HepG2 (cell line): ENCODE data around the gene BCAS3. TPM values are rescaled to one million over a fixed set of nuclear protein-coding genes. Genes with fewer than 3 reads are reported as not detected.

Source experiments
- CBFB ChIP-seq: sonication (generic); formaldehyde crosslinking; IDR thresholded peaks from 2 replicates; pipeline ENCODE4 v1.4.0; 2020; ENCODE audit warnings: missing genetic modification reagents
- CBX5 ChIP-seq: sonication (generic); formaldehyde crosslinking; IDR thresholded peaks from 2 replicates; pipeline ENCODE4 v1.4.0; 2020; ENCODE audit warnings: missing genetic modification reagents, borderline replicate concordance
- IRF9 ChIP-seq: sonication (generic); formaldehyde crosslinking; IDR thresholded peaks from 2 replicates; pipeline ENCODE4 v1.8.0; 2022; ENCODE audit warnings: missing genetic modification reagents, mild to moderate bottlenecking, borderline replicate concordance
- KLF12 ChIP-seq: sonication (generic); formaldehyde crosslinking; IDR thresholded peaks from 2 replicates; pipeline ENCODE4 v1.4.0; 2020; ENCODE audit warnings: missing genetic modification reagents, borderline replicate concordance
- MTA1 ChIP-seq: sonication (generic); formaldehyde crosslinking; IDR thresholded peaks from 2 replicates; pipeline ENCODE4 v1.4.0; 2020; ENCODE audit warnings: missing genetic modification reagents, mild to moderate bottlenecking, borderline replicate concordance
- RBFOX2 ChIP-seq: fragments of 200-400 bp; formaldehyde crosslinking; IDR thresholded peaks from 2 replicates; pipeline ENCODE4 v1.6.1; 2017; ENCODE audit warnings: low read depth, mild to moderate bottlenecking, low read length
- SAFB2 ChIP-seq: sonication (generic); formaldehyde crosslinking; IDR thresholded peaks from 2 replicates; pipeline ENCODE4 v1.5.1; 2020; ENCODE audit warnings: missing genetic modification reagents, low read depth, mild to moderate bottlenecking, borderline replicate concordance
- SAP130 ChIP-seq: IDR thresholded peaks from 2 replicates; pipeline ENCODE4 v1.6.1; 2016; ENCODE audit warnings: low read depth
- ZFP37 ChIP-seq: sonication (generic); formaldehyde crosslinking; IDR thresholded peaks from 2 replicates; pipeline ENCODE4 v1.4.0; 2020; ENCODE audit warnings: missing genetic modification reagents, borderline replicate concordance
- ZNF230 ChIP-seq: sonication (generic); formaldehyde crosslinking; IDR thresholded peaks from 2 replicates; pipeline ENCODE4 v1.4.0; 2020; ENCODE audit warnings: mild to moderate bottlenecking, missing genetic modification reagents
- ZNF383 ChIP-seq: sonication (generic); formaldehyde crosslinking; IDR thresholded peaks from 2 replicates; pipeline ENCODE4 v1.4.0; 2020; ENCODE audit warnings: missing genetic modification reagents, mild to moderate bottlenecking, borderline replicate concordance
- ZNF44 ChIP-seq: sonication (generic); formaldehyde crosslinking; IDR thresholded peaks from 2 replicates; pipeline ENCODE4 v1.5.1; 2020; ENCODE audit warnings: mild to moderate bottlenecking, missing genetic modification reagents
- ZNF607 ChIP-seq: sonication (generic); formaldehyde crosslinking; IDR thresholded peaks from 2 replicates; pipeline ENCODE4 v1.5.1; 2020; ENCODE audit warnings: missing genetic modification reagents, mild to moderate bottlenecking, borderline replicate concordance
- ZNF773 ChIP-seq: sonication (generic); formaldehyde crosslinking; IDR thresholded peaks from 2 replicates; pipeline ENCODE4 v1.4.0; 2020; ENCODE audit warnings: missing genetic modification reagents, borderline replicate concordance
- polyA plus RNA-seq, 8 experiments: library from polyadenylated mRNA; depleted of rRNA in 3 of 8; stranded (reverse) in 7 of 8; unstranded in 1 of 8; fragments of >200 nt; fragmentation: Illumina TruSeq in 4 of 8; extraction: Trizol in 4 of 8; gene quantifications; 2 replicates each; pipeline versions ENCODE4 v1.2.1 to v1.2.3, GENCODE V29; 2011 to 2016; ENCODE audit warnings: low read depth in 4 of 8, missing spikeins in 1 of 8, mixed read lengths in 1 of 8; ENCODE audit not compliant: insufficient read depth in 1 of 8
- total RNA-seq, 5 experiments: library from RNA; depleted of rRNA; stranded (reverse); fragments of >200 nt; fragmentation: Illumina TruSeq; extraction: Trizol; gene quantifications; 2 replicates each; pipeline ENCODE4 v1.2.3, GENCODE V29; 2016; ENCODE audit warnings: low read depth in 1 of 5
- TF ChIP-seq, protein P1 (sequence below): sonication (generic); formaldehyde crosslinking; IDR thresholded peaks from 2 replicates; pipeline ENCODE4 v1.4.0; 2020; ENCODE audit warnings: missing genetic modification reagents
- TF ChIP-seq, protein P2 (sequence below): sonication (generic); formaldehyde crosslinking; IDR thresholded peaks from 2 replicates; pipeline ENCODE4 v1.8.1; 2023; ENCODE audit warnings: missing genetic modification reagents, inconsistent platforms, borderline replicate concordance
- TF ChIP-seq, protein P3 (sequence below): sonication (generic); formaldehyde crosslinking; IDR thresholded peaks from 2 replicates; pipeline ENCODE4 v1.4.0; 2020; ENCODE audit warnings: missing genetic modification reagents, borderline replicate concordance
- TF ChIP-seq, protein P4 (sequence below): sonication (generic); formaldehyde crosslinking; IDR thresholded peaks from 2 replicates; pipeline ENCODE4 v1.8.0; 2022; ENCODE audit warnings: mild to moderate bottlenecking, missing genetic modification reagents; ENCODE audit not compliant: insufficient replicate concordance
- TF ChIP-seq, protein P5 (sequence below): sonication (generic); IDR thresholded peaks from 2 replicates; pipeline ENCODE4 v1.6.1; 2016; ENCODE audit warnings: low read depth, borderline replicate concordance

The BCAS3 gene
- total and polyA plus RNA-seq, 2 of the 13 experiments (the other 11 are each of a cell fraction or from before 2014, with no cell fraction given), result 10.7 to 11.2 TPM

DNA sequence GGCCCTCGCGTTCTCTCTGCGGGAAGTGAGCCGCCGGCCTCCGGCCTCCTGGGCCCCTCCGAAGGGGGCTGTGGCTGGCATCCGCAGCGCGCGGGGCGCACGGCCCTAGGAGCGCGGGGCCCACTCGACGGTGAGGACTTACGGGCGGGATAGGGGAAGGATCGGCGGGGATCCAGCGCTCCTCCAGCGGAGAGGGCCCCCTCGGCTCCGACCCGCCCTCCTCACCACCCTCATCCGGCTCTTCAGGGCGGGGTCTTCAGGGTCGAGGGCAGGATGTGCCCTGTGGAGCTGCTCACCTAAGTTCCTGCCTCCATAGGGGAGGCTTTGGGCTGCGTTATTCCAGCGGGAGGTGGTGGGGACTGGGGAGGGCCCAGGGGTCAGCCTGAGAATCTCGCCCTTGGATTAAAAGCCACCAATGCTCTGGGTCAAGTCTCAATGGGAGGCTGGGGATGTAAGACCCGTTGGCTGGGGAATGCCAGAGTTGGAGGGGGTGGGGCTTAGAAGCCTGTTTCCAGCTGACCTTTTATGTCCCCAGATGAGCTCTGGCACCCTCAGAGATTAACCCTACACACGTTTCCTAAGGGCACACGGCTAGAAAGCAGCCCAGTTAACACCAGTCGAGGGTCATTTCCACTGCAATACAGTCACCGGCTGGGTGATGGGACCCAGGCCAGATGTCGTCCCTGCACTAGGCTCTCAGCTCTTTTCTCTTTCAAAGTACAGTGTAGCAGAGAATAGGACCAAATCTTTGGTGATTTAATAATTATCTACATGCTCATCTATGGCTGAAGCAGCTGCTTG lies 735.4 kb downstream of the BCAS3 start (continued):
- TF ChIP-seq IRF9 (CRISPR knock-in tag), result 0 out of 2 replicates have a peak, but pooled peaks have one; percentile 72
- peak; percentile 73 for TF ChIP-seq RBFOX2
- no peak; the same call in 1 of the 2 replicates for TF ChIP-seq MTA1 (CRISPR knock-in tag)
- TF ChIP-seq ZNF230, result peak; percentile 9; the same call in 1 of the 2 replicates
- 0 out of 2 replicates have a peak, but pooled peaks have one; percentile 49 for TF ChIP-seq ZFP37
- 0 out of 2 replicates have a peak, but pooled peaks have one; percentile 25 for TF ChIP-seq KLF12 (CRISPR knock-in tag)
- TF ChIP-seq CBFB (CRISPR knock-in tag), result peak; percentile 11; the same call in 1 of the 2 replicates
- TF ChIP-seq SAP130 (CRISPR knock-in tag), result peak; percentile 47
- TF ChIP-seq ZNF773 (CRISPR knock-in tag), result no peak
- TF ChIP-seq, protein P1, sequence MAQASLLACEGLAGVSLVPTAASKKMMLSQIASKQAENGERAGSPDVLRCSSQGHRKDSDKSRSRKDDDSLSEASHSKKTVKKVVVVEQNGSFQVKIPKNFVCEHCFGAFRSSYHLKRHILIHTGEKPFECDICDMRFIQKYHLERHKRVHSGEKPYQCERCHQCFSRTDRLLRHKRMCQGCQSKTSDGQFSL (CRISPR knock-in tag), result 0 out of 2 replicates have a peak, but pooled peaks have one; percentile 21
- TF ChIP-seq, protein P2, sequence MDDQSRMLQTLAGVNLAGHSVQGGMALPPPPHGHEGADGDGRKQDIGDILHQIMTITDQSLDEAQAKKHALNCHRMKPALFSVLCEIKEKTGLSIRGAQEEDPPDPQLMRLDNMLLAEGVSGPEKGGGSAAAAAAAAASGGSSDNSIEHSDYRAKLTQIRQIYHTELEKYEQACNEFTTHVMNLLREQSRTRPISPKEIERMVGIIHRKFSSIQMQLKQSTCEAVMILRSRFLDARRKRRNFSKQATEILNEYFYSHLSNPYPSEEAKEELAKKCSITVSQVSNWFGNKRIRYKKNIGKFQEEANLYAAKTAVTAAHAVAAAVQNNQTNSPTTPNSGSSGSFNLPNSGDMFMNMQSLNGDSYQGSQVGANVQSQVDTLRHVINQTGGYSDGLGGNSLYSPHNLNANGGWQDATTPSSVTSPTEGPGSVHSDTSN (CRISPR knock-in tag), result no peak
- peak; percentile 88 for TF ChIP-seq SAFB2 (CRISPR knock-in tag)
- TF ChIP-seq, protein P3, sequence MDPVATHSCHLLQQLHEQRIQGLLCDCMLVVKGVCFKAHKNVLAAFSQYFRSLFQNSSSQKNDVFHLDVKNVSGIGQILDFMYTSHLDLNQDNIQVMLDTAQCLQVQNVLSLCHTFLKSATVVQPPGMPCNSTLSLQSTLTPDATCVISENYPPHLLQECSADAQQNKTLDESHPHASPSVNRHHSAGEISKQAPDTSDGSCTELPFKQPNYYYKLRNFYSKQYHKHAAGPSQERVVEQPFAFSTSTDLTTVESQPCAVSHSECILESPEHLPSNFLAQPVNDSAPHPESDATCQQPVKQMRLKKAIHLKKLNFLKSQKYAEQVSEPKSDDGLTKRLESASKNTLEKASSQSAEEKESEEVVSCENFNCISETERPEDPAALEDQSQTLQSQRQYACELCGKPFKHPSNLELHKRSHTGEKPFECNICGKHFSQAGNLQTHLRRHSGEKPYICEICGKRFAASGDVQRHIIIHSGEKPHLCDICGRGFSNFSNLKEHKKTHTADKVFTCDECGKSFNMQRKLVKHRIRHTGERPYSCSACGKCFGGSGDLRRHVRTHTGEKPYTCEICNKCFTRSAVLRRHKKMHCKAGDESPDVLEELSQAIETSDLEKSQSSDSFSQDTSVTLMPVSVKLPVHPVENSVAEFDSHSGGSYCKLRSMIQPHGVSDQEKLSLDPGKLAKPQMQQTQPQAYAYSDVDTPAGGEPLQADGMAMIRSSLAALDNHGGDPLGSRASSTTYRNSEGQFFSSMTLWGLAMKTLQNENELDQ (CRISPR knock-in tag), result no peak; the same call in 1 of the 2 replicates
- TF ChIP-seq, protein P4, sequence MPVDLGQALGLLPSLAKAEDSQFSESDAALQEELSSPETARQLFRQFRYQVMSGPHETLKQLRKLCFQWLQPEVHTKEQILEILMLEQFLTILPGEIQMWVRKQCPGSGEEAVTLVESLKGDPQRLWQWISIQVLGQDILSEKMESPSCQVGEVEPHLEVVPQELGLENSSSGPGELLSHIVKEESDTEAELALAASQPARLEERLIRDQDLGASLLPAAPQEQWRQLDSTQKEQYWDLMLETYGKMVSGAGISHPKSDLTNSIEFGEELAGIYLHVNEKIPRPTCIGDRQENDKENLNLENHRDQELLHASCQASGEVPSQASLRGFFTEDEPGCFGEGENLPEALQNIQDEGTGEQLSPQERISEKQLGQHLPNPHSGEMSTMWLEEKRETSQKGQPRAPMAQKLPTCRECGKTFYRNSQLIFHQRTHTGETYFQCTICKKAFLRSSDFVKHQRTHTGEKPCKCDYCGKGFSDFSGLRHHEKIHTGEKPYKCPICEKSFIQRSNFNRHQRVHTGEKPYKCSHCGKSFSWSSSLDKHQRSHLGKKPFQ (CRISPR knock-in tag), result peak; percentile 72
- TF ChIP-seq ZNF383 (CRISPR knock-in tag), result no peak; the same call in 1 of the 2 replicates
- TF ChIP-seq ZNF44 (CRISPR knock-in tag), result peak; percentile 31; the same call in 1 of the 2 replicates
- TF ChIP-seq ZNF607 (CRISPR knock-in tag), result 0 out of 2 replicates have a peak, but pooled peaks have one; percentile 61
- TF ChIP-seq, protein P5, sequence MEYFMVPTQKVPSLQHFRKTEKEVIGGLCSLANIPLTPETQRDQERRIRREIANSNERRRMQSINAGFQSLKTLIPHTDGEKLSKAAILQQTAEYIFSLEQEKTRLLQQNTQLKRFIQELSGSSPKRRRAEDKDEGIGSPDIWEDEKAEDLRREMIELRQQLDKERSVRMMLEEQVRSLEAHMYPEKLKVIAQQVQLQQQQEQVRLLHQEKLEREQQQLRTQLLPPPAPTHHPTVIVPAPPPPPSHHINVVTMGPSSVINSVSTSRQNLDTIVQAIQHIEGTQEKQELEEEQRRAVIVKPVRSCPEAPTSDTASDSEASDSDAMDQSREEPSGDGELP, result peak; percentile 80; the same call in 1 of the 2 replicates
- peak; percentile 35; the same call in 1 of the 2 replicates for TF ChIP-seq CBX5 (CRISPR knock-in tag)
